Measurements from ENCODE around the gene GALNT18.
"Not testable (repeated sequence)": the region's sequence is repeated elsewhere in the genome, so short reads cannot be mapped to it uniquely, and the experiment has no call there.

The GALNT18 gene

GRCh38 chr11:11359611-11360010 lies 262.2 kb downstream of the GALNT18 start:
- TF ChIP-seq ZNF8 (CRISPR knock-in tag; IDR thresholded peaks at IDR 0.05) (no peak), GLIS3 (CRISPR knock-in tag; IDR thresholded peaks at IDR 0.05) (no peak), TOX (CRISPR knock-in tag; IDR thresholded peaks at IDR 0.05; ENCODE audit: borderline replicate concordance) (no peak), PPARA (CRISPR knock-in tag; IDR thresholded peaks at IDR 0.05; ENCODE audit: borderline replicate concordance) (no peak), RARB (CRISPR knock-in tag; IDR thresholded peaks at IDR 0.05) (no peak), ZFP30 (CRISPR knock-in tag; IDR thresholded peaks at IDR 0.05) (no peak), CSDC2 (CRISPR knock-in tag; IDR thresholded peaks at IDR 0.05) (no peak), ISL1 (CRISPR knock-in tag; IDR thresholded peaks at IDR 0.05) (no peak), TCF4 (CRISPR knock-in tag; IDR thresholded peaks at IDR 0.05; ENCODE audit: borderline replicate concordance) (no peak), SNAI2 (CRISPR knock-in tag; IDR thresholded peaks at IDR 0.05) (no peak), CSRNP3 (CRISPR knock-in tag; IDR thresholded peaks at IDR 0.05) (no peak), OSR1 (CRISPR knock-in tag; IDR thresholded peaks at IDR 0.05) (no peak)
- TF ChIP-seq, protein P1, sequence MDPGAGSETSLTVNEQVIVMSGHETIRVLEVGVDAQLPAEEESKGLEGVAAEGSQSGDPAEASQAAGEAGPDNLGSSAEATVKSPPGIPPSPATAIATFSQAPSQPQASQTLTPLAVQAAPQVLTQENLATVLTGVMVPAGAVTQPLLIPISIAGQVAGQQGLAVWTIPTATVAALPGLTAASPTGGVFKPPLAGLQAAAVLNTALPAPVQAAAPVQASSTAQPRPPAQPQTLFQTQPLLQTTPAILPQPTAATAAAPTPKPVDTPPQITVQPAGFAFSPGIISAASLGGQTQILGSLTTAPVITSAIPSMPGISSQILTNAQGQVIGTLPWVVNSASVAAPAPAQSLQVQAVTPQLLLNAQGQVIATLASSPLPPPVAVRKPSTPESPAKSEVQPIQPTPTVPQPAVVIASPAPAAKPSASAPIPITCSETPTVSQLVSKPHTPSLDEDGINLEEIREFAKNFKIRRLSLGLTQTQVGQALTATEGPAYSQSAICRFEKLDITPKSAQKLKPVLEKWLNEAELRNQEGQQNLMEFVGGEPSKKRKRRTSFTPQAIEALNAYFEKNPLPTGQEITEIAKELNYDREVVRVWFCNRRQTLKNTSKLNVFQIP (CRISPR knock-in tag; IDR thresholded peaks at IDR 0.05; ENCODE audit: borderline replicate concordance, low read depth) = no peak
- TF ChIP-seq, protein P2, sequence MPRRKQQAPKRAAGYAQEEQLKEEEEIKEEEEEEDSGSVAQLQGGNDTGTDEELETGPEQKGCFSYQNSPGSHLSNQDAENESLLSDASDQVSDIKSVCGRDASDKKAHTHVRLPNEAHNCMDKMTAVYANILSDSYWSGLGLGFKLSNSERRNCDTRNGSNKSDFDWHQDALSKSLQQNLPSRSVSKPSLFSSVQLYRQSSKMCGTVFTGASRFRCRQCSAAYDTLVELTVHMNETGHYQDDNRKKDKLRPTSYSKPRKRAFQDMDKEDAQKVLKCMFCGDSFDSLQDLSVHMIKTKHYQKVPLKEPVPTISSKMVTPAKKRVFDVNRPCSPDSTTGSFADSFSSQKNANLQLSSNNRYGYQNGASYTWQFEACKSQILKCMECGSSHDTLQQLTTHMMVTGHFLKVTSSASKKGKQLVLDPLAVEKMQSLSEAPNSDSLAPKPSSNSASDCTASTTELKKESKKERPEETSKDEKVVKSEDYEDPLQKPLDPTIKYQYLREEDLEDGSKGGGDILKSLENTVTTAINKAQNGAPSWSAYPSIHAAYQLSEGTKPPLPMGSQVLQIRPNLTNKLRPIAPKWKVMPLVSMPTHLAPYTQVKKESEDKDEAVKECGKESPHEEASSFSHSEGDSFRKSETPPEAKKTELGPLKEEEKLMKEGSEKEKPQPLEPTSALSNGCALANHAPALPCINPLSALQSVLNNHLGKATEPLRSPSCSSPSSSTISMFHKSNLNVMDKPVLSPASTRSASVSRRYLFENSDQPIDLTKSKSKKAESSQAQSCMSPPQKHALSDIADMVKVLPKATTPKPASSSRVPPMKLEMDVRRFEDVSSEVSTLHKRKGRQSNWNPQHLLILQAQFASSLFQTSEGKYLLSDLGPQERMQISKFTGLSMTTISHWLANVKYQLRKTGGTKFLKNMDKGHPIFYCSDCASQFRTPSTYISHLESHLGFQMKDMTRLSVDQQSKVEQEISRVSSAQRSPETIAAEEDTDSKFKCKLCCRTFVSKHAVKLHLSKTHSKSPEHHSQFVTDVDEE (CRISPR knock-in tag; IDR thresholded peaks at IDR 0.05) = no peak
- TF ChIP-seq, protein P3, sequence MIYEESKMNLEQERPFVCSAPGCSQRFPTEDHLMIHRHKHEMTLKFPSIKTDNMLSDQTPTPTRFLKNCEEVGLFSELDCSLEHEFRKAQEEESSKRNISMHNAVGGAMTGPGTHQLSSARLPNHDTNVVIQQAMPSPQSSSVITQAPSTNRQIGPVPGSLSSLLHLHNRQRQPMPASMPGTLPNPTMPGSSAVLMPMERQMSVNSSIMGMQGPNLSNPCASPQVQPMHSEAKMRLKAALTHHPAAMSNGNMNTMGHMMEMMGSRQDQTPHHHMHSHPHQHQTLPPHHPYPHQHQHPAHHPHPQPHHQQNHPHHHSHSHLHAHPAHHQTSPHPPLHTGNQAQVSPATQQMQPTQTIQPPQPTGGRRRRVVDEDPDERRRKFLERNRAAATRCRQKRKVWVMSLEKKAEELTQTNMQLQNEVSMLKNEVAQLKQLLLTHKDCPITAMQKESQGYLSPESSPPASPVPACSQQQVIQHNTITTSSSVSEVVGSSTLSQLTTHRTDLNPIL (CRISPR knock-in tag; IDR thresholded peaks at IDR 0.05; ENCODE audit: low read depth) = no peak
- ATAC-seq = no peak

- no peak for ATAC-seq
Measured at GRCh38 chr11:11356842-11357241, 265.0 kb downstream of the GALNT18 start.

GRCh38 chr11:11352878-11353277 lies 268.9 kb downstream of the GALNT18 start, which contains the start of gene CSNK2A3:
TSS of gene CSNK2A3 (minus strand) at chr11:11353250. CDS start at chr11:11353119, 131 bp downstream.
- not testable (repeated sequence) for ATAC-seq

More at GRCh38 chr11:11356842-11357241, 265.0 kb downstream of the GALNT18 start:
- TF ChIP-seq CSRNP3 (CRISPR knock-in tag; IDR thresholded peaks at IDR 0.05) (no peak), OSR1 (CRISPR knock-in tag; IDR thresholded peaks at IDR 0.05) (no peak), ZNF565 (CRISPR knock-in tag; conservative IDR thresholded peaks at IDR 0.05; ENCODE audit: low read depth) (no peak), TCF4 (CRISPR knock-in tag; IDR thresholded peaks at IDR 0.05; ENCODE audit: borderline replicate concordance) (no peak), TOX (CRISPR knock-in tag; IDR thresholded peaks at IDR 0.05; ENCODE audit: borderline replicate concordance) (no peak), ISL1 (CRISPR knock-in tag; IDR thresholded peaks at IDR 0.05) (no peak), ESRRG (CRISPR knock-in tag; IDR thresholded peaks at IDR 0.05) (no peak), ARNTL (CRISPR knock-in tag; IDR thresholded peaks at IDR 0.05; ENCODE audit: borderline replicate concordance, low read depth) (no peak), SNAI2 (CRISPR knock-in tag; IDR thresholded peaks at IDR 0.05) (no peak), ZFP3 (CRISPR knock-in tag; IDR thresholded peaks at IDR 0.05) (no peak), ZNF8 (CRISPR knock-in tag; IDR thresholded peaks at IDR 0.05) (no peak), RARB (CRISPR knock-in tag; IDR thresholded peaks at IDR 0.05) (no peak), PATZ1 (CRISPR knock-in tag; IDR thresholded peaks at IDR 0.05; ENCODE audit: borderline replicate concordance) (no peak), BACH2 (CRISPR knock-in tag; IDR thresholded peaks at IDR 0.05; ENCODE audit: borderline replicate concordance) (no peak)
- TF ChIP-seq, protein P1 (CRISPR knock-in tag; IDR thresholded peaks at IDR 0.05; ENCODE audit: borderline replicate concordance, low read depth) = no peak

DNA sequence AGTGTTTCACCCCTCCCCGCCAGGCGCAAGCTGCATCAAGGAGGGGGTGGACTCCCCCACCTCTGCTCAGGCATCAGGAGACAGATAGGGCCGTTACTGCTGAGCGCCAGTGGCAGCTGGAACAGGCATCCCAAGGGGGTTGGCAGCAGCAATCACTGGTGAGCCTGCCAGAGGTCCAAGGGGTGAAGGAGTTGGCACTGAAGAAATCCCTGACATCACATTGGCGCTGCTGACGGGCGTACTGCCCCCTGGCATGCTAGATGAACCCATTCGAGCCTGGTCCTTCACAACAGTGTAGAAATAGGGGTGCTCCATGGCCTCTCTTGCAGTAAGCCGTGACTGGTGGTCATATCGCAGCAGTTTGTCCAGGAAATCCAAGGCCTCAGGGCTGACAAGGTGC lies 270.0 kb downstream of the GALNT18 start:
- not testable (repeated sequence) for ATAC-seq

All from SK-N-SH treated with all-trans-retinoic acid at 6 μM for 48 hours (cell line).